ENCODE results near the gene EMC7. TPM values are rescaled to one million over a fixed set of nuclear protein-coding genes. Genes with fewer than 3 reads are reported as not detected.

Gene EMC7
- total and polyA plus RNA-seq, 2 experiments from 2014 or later, result 18.3 to 55.1 TPM

DNA sequence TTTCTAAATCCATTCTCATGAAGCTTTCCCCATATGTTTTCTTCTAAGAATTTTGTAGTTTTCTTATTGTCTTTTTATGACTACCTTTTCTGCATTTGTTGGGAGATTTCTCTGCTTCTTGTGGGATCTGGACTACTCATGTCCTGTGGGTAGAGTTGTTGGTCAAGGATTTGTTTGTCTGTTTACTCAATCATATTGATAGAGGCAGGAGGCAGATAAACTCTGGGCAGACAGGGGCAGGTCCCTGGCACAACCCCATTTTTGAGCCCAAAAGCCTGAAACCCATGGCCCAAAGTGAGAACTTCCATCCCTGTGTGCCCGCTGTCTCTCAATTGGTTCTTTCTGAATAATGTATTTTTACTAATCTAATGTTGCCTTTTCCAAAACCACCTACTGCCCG, 12.6 kb upstream of the EMC7 start:
- Mint-ChIP-seq H3K4me3 (no peak overlapping the region), H3K4me1 (peaks cover 6% of the 10 kb centered on the region; the same call in 2 of the 3 replicates), H3K36me3 (ENCODE audit: low read depth) (no peaks in the 10 kb centered on the region), H3K9me3 (no peaks in the 10 kb centered on the region; the same call in 2 of the 3 replicates), H3K27me3 (ENCODE audit: insufficient read depth, low read depth, poor library complexity) (peaks cover 11% of the 10 kb centered on the region), H3K27ac (no peak overlapping the region)
- H4K20me1 ChIP-seq (replicated peaks; ENCODE audit: insufficient read depth), result no peaks in the 10 kb centered on the region
- H3F3A ChIP-seq (replicated peaks; ENCODE audit: low read depth), result no peaks in the 10 kb centered on the region
- no peak overlapping the region for H2AFZ ChIP-seq
- H3K27ac ChIP-seq (ENCODE audit: low read depth), result no peak overlapping the region
- no peak overlapping the region for H3K4me3 ChIP-seq
- H3K36me3 ChIP-seq (ENCODE audit: insufficient read depth), result no peaks in the 10 kb centered on the region
- no peak for ATAC-seq
- H3K9me2 ChIP-seq (ENCODE audit: insufficient read depth), result no peaks in the 10 kb centered on the region
- no peak for DNase-seq (ENCODE audit: low spot score)
- H3K4me1 ChIP-seq (ENCODE audit: insufficient read depth), result no peaks in the 10 kb centered on the region
- TF ChIP-seq EZH2phosphoT487 (IDR thresholded peaks at IDR 0.05; ENCODE audit: unreplicated experiment), result no peak
- no peak for TF ChIP-seq NANOG (IDR thresholded peaks at IDR 0.05; ENCODE audit: borderline replicate concordance)
- TF ChIP-seq, protein P1, sequence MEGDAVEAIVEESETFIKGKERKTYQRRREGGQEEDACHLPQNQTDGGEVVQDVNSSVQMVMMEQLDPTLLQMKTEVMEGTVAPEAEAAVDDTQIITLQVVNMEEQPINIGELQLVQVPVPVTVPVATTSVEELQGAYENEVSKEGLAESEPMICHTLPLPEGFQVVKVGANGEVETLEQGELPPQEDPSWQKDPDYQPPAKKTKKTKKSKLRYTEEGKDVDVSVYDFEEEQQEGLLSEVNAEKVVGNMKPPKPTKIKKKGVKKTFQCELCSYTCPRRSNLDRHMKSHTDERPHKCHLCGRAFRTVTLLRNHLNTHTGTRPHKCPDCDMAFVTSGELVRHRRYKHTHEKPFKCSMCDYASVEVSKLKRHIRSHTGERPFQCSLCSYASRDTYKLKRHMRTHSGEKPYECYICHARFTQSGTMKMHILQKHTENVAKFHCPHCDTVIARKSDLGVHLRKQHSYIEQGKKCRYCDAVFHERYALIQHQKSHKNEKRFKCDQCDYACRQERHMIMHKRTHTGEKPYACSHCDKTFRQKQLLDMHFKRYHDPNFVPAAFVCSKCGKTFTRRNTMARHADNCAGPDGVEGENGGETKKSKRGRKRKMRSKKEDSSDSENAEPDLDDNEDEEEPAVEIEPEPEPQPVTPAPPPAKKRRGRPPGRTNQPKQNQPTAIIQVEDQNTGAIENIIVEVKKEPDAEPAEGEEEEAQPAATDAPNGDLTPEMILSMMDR (conservative IDR thresholded peaks at IDR 0.05; ENCODE audit: low read depth in 2 of 2), result no peak
- no peak for TF ChIP-seq ZNF331 (CRISPR knock-in tag; IDR thresholded peaks at IDR 0.05; ENCODE audit: low read depth)
- TF ChIP-seq POLR2AphosphoS5 (IDR thresholded peaks at IDR 0.05; ENCODE audit: low read depth), result no peak
- TF ChIP-seq, protein P2, sequence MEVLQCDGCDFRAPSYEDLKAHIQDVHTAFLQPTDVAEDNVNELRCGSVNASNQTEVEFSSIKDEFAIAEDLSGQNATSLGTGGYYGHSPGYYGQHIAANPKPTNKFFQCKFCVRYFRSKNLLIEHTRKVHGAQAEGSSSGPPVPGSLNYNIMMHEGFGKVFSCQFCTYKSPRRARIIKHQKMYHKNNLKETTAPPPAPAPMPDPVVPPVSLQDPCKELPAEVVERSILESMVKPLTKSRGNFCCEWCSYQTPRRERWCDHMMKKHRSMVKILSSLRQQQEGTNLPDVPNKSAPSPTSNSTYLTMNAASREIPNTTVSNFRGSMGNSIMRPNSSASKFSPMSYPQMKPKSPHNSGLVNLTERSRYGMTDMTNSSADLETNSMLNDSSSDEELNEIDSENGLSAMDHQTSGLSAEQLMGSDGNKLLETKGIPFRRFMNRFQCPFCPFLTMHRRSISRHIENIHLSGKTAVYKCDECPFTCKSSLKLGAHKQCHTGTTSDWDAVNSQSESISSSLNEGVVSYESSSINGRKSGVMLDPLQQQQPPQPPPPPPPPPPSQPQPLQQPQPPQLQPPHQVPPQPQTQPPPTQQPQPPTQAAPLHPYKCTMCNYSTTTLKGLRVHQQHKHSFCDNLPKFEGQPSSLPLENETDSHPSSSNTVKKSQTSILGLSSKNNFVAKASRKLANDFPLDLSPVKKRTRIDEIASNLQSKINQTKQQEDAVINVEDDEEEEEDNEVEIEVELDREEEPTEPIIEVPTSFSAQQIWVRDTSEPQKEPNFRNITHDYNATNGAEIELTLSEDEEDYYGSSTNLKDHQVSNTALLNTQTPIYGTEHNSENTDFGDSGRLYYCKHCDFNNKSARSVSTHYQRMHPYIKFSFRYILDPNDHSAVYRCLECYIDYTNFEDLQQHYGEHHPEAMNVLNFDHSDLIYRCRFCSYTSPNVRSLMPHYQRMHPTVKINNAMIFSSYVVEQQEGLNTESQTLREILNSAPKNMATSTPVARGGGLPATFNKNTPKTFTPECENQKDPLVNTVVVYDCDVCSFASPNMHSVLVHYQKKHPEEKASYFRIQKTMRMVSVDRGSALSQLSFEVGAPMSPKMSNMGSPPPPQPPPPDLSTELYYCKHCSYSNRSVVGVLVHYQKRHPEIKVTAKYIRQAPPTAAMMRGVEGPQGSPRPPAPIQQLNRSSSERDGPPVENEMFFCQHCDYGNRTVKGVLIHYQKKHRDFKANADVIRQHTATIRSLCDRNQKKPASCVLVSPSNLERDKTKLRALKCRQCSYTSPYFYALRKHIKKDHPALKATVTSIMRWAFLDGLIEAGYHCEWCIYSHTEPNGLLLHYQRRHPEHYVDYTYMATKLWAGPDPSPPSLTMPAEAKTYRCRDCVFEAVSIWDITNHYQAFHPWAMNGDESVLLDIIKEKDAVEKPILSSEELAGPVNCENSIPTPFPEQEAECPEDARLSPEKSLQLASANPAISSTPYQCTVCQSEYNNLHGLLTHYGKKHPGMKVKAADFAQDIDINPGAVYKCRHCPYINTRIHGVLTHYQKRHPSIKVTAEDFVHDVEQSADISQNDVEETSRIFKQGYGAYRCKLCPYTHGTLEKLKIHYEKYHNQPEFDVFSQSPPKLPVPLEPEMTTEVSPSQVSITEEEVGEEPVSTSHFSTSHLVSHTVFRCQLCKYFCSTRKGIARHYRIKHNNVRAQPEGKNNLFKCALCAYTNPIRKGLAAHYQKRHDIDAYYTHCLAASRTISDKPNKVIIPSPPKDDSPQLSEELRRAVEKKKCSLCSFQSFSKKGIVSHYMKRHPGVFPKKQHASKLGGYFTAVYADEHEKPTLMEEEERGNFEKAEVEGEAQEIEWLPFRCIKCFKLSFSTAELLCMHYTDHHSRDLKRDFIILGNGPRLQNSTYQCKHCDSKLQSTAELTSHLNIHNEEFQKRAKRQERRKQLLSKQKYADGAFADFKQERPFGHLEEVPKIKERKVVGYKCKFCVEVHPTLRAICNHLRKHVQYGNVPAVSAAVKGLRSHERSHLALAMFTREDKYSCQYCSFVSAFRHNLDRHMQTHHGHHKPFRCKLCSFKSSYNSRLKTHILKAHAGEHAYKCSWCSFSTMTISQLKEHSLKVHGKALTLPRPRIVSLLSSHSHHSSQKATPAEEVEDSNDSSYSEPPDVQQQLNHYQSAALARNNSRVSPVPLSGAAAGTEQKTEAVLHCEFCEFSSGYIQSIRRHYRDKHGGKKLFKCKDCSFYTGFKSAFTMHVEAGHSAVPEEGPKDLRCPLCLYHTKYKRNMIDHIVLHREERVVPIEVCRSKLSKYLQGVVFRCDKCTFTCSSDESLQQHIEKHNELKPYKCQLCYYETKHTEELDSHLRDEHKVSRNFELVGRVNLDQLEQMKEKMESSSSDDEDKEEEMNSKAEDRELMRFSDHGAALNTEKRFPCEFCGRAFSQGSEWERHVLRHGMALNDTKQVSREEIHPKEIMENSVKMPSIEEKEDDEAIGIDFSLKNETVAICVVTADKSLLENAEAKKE (CRISPR knock-in tag; IDR thresholded peaks at IDR 0.05), result no peak
- TF ChIP-seq STAT1 (IDR thresholded peaks at IDR 0.05; ENCODE audit: unreplicated experiment), result no peak
- no peak for TF ChIP-seq JUNB (IDR thresholded peaks at IDR 0.05; ENCODE audit: unreplicated experiment)
- H3K27me3 ChIP-seq (ENCODE audit: insufficient read depth), result no peaks in the 10 kb centered on the region
- no peak overlapping the region for H3K4me2 ChIP-seq
- H3K79me2 ChIP-seq (replicated peaks; ENCODE audit: insufficient read depth), result no peaks in the 10 kb centered on the region
